Kidney epithelial cell (primary cell): Measurements from ENCODE around the gene PLA2G2D. TPM values are rescaled to one million over a fixed set of nuclear protein-coding genes. Genes with fewer than 3 reads are reported as not detected.
"Not testable (repeated sequence)": the region's sequence is repeated elsewhere in the genome, so short reads cannot be mapped to it uniquely, and the experiment has no call there.

ENCODE experiments used
- DNase-seq: peaks from one replicate; pipeline ENCODE4 v3.0.0-alpha.2; 2010; ENCODE audit warnings: low read depth
- H3K27me3 ChIP-seq: 2 replicates; pipeline ENCODE4 v1.6.0; 2011; ENCODE audit warnings: low read length; ENCODE audit not compliant: control insufficient read depth, insufficient read depth
- H3K36me3 ChIP-seq: 2 replicates; pipeline ENCODE4 v1.5.1; 2011; ENCODE audit warnings: low read length; ENCODE audit not compliant: control insufficient read depth, insufficient read depth
- H3K4me3 ChIP-seq: 2 replicates; pipeline ENCODE4 v1.5.1; 2011; ENCODE audit warnings: low read depth, mild to moderate bottlenecking, control low read depth, low read length
- CTCF ChIP-seq: IDR thresholded peaks from 2 replicates; pipeline ENCODE4 v1.5.1; 2011; ENCODE audit warnings: mild to moderate bottlenecking, moderate library complexity, low read length, control low read depth, inconsistent platforms; ENCODE audit not compliant: insufficient read depth, poor library complexity, severe bottlenecking
- total RNA-seq: library from RNA; depleted of rRNA; stranded (reverse); fragments of >200 nt; gene quantifications from 2 replicates; pipeline ENCODE4 v1.2.3, GENCODE V29; 2015

The PLA2G2D gene
- total RNA-seq, 1 donor from 2014 or later, result not detected

- no peak overlapping the region for H3K4me3 ChIP-seq
- DNase-seq, result no peak
- no peaks in the 10 kb centered on the region for H3K36me3 ChIP-seq
- no peaks in the 10 kb centered on the region for H3K27me3 ChIP-seq
- TF ChIP-seq CTCF, result no peak
Measured at GRCh38 chr1:20137055-20137454, 17.7 kb upstream of the PLA2G2D start.

- Histone ChIP-seq H3K27me3 (no peaks in the 10 kb centered on the region), H3K4me3 (no peak overlapping the region), H3K36me3 (no peaks in the 10 kb centered on the region)
- no peak for DNase-seq
- TF ChIP-seq CTCF, result no peak
Measured at GRCh38 chr1:20136249-20136648, 16.9 kb upstream of the PLA2G2D start.

- DNase-seq, result no peak
- TF ChIP-seq CTCF, result no peak
Measured at GRCh38 chr1:20134995-20135394, 15.7 kb upstream of the PLA2G2D start.

GRCh38 chr1:20130518-20130917, 11.2 kb upstream of the PLA2G2D start:
- not testable (repeated sequence) for H3K27me3 ChIP-seq, H3K4me3 ChIP-seq, H3K36me3 ChIP-seq, DNase-seq

More at GRCh38 chr1:20134995-20135394, 15.7 kb upstream of the PLA2G2D start:
- H3K4me3 ChIP-seq, result no peak overlapping the region
- no peaks in the 10 kb centered on the region for H3K36me3 ChIP-seq
- no peaks in the 10 kb centered on the region for H3K27me3 ChIP-seq

- no peak for TF ChIP-seq CTCF
- H3K36me3 ChIP-seq, result no peaks in the 10 kb centered on the region
- no peak for DNase-seq
Measured at GRCh38 chr1:20126806-20127440, 7.6 kb upstream of the PLA2G2D start.

GRCh38 chr1:20126041-20126805, 6.9 kb upstream of the PLA2G2D start:
- no peak for DNase-seq
- Histone ChIP-seq H3K27me3 (no peaks in the 10 kb centered on the region), H3K4me3 (no peak overlapping the region), H3K36me3 (no peaks in the 10 kb centered on the region)
- TF ChIP-seq CTCF, result no peak

More at GRCh38 chr1:20126806-20127440, 7.6 kb upstream of the PLA2G2D start:
- Histone ChIP-seq H3K4me3 (no peak overlapping the region), H3K27me3 (no peaks in the 10 kb centered on the region)
